AG10803 (cell line): ENCODE data around the gene DIP2C.
"Not testable (repeated sequence)": the region's sequence is repeated elsewhere in the genome, so short reads cannot be mapped to it uniquely, and the experiment has no call there.

Source experiments
- DNase-seq: peaks from one replicate; pipeline ENCODE4 v3.0.0; 2010; ENCODE audit warnings: low read depth
- H3K4me3 ChIP-seq: 2 replicates; pipeline ENCODE4 v1.5.1; 2011; ENCODE audit warnings: mild to moderate bottlenecking, low read length, control low read depth
- TF ChIP-seq, protein P1 (sequence below): conservative IDR thresholded peaks from 2 replicates; pipeline ENCODE4 v1.5.1; 2011; ENCODE audit warnings: mild to moderate bottlenecking, low read length, control low read depth, inconsistent platforms

Gene DIP2C

DNA sequence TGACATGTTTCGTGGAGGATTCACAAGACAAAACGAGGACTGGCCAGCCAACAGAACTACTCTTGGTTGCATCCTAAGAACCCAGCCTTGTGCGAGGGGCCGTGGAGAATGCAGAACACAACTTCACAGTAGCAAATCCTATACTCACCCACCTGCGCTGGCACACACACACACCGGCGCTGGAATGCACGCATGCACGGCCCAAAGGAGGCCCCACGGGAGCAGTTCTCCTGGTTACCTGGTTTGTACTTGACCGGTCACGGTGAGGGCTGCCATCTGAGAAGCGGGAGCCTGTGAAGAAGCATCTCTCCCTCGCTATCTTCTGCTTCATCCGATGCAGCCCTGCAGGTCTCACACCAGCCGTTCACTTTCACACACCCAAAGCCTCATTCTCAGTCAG lies 416.4 kb downstream of the DIP2C start:
- TF ChIP-seq, protein P1, sequence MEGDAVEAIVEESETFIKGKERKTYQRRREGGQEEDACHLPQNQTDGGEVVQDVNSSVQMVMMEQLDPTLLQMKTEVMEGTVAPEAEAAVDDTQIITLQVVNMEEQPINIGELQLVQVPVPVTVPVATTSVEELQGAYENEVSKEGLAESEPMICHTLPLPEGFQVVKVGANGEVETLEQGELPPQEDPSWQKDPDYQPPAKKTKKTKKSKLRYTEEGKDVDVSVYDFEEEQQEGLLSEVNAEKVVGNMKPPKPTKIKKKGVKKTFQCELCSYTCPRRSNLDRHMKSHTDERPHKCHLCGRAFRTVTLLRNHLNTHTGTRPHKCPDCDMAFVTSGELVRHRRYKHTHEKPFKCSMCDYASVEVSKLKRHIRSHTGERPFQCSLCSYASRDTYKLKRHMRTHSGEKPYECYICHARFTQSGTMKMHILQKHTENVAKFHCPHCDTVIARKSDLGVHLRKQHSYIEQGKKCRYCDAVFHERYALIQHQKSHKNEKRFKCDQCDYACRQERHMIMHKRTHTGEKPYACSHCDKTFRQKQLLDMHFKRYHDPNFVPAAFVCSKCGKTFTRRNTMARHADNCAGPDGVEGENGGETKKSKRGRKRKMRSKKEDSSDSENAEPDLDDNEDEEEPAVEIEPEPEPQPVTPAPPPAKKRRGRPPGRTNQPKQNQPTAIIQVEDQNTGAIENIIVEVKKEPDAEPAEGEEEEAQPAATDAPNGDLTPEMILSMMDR = no peak
- no peak overlapping the region for H3K4me3 ChIP-seq
- DNase-seq = no peak

DNA sequence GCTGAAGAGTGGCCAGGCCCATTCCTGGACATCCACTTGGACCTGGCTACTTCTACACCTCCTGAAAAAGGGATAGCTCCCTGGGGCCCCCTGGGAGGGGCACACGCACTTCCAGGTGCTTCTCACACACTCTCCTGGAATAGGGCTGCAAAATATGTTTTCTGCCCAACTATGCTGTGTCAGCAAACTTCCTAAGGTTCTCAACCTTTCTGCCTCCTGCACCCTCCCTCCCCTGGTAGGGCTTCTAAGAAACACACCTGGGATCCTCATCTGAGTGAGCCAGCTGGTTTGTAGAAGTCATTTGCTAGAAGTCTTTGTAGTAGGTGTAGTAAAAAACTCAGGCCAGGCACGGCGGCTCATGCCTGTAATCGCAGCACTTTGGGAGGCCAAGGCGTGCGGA lies 417.7 kb downstream of the DIP2C start:
- TF ChIP-seq, protein P1 = no peak
- no peak overlapping the region for H3K4me3 ChIP-seq
- no peak for DNase-seq

- TF ChIP-seq, protein P1 = no peak
- H3K4me3 ChIP-seq = no peak overlapping the region
- DNase-seq = no peak
These were observed 418.3 kb downstream of the DIP2C start for GRCh38 chr10:271201-271600.

- DNase-seq = no peak
- TF ChIP-seq, protein P1 = no peak
These were observed 419.9 kb downstream of the DIP2C start for GRCh38 chr10:269440-270074.

DNA sequence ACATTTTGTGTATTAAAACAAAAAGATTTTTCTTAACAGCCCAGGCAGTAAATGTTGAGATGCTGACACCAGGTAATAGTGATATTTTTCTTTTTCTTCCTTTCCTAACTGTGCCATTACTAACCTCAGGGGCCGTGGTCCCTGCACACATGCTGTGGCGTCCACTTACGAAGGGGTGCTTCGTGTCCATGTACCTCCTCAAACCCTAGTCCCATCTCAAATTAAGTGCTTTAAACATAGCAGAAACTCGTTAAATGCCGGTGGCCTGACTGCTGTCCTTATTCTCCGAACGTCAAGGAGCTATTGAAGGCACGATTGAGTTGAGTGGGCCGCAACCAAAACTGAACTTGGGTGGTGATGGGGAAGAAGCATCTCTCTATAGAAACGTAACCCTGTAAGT lies 421.8 kb downstream of the DIP2C start:
- DNase-seq = no peak
- H3K4me3 ChIP-seq = no peak overlapping the region
- TF ChIP-seq, protein P1 = no peak

More at GRCh38 chr10:269440-270074, 419.9 kb downstream of the DIP2C start:
- H3K4me3 ChIP-seq = no peak overlapping the region

GRCh38 chr10:266974-267425 lies 422.5 kb downstream of the DIP2C start:
- no peak overlapping the region for H3K4me3 ChIP-seq
- TF ChIP-seq, protein P1 = no peak
- DNase-seq = peak; percentile 25

- H3K4me3 ChIP-seq, DNase-seq: not testable (repeated sequence)
These were observed 423.5 kb downstream of the DIP2C start for GRCh38 chr10:265816-266588.

DNA sequence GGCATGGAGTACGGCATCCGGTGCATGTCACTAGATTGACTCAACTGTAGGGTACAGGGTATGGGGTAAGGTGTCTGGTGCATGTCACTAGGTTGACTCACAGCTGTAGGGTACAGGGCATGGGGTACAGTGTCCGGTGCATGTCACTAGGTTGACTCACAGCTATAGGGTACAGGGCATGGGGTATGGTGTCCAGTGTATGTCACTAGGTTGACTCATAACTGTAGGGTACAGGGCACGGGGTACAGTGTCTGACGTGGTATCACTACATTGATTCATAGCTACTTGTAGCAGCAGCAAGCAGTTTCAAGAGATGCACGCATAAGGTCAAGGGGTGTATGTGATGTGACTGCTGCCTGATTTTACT lies 424.4 kb downstream of the DIP2C start:
- DNase-seq, H3K4me3 ChIP-seq: not testable (repeated sequence)

DNA sequence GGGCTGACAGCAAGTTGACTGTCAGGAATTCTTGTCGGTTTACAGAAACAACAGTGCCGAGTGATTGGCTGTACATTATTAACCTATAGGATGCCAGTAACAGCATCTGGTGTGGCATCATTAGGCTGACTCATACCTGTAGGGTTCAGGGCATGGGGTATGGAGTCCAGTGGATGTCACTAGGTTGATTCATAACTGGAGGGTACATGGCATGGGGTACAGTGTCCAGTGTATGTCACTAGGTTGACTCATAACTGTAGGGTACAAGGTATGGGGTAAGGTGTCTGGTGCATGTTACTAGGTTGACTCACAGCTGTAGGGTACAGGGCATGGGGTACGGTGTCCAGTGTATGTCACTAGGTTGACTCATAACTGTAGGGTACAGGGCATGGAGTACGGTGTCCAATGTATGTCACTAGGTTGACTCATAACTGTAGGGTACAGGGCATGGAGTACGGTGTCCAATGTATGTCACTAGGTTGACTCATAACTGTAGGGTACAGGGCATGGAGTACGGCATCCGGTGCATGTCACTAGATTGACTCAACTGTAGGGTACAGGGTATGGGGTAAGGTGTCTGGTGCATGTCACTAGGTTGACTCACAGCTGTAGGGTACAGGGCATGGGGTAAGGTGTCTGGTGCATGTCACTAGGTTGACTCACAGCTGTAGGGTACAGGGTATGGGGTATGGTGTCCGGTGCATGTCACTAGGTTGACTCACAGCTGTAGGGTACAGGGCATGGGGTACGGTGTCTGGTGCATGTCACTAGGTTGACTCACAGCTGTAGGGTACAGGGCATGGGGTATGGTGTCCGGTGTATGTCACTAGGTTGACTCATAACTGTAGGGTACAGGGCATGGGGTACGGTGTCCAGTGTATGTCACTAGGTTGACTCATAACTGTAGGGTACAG lies 425.1 kb downstream of the DIP2C start:
- not testable (repeated sequence) for DNase-seq, H3K4me3 ChIP-seq
